ENCODE data around the gene CA10.

The CA10 gene

DNA sequence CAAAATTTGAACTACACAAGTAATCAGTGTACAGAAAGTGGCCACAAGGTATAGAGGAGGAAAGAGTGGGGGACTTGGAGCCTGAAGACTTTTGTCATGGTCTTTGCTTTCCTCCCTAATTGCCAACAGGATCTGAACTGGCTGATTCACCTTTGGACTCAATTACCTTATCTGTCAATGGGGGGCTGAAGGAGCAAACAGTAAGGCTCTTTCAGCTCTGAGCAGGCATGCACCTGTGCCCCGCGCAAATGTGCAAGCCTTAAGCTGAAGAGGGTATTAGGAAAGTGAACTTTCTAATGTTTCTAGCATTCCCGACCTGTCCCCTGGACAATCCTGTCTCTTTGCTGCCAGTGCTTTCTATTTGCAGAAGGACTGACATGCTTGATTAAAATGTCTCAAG, 302.7 kb downstream of the CA10 start:
- no peak for DNase-seq (ENCODE audit: low read depth in 1 of 2, low spot score in 1 of 2)
- TF ChIP-seq POLR2AphosphoS5 (IDR thresholded peaks at IDR 0.05; ENCODE audit: low read depth), result no peak
- TF ChIP-seq, protein P1, sequence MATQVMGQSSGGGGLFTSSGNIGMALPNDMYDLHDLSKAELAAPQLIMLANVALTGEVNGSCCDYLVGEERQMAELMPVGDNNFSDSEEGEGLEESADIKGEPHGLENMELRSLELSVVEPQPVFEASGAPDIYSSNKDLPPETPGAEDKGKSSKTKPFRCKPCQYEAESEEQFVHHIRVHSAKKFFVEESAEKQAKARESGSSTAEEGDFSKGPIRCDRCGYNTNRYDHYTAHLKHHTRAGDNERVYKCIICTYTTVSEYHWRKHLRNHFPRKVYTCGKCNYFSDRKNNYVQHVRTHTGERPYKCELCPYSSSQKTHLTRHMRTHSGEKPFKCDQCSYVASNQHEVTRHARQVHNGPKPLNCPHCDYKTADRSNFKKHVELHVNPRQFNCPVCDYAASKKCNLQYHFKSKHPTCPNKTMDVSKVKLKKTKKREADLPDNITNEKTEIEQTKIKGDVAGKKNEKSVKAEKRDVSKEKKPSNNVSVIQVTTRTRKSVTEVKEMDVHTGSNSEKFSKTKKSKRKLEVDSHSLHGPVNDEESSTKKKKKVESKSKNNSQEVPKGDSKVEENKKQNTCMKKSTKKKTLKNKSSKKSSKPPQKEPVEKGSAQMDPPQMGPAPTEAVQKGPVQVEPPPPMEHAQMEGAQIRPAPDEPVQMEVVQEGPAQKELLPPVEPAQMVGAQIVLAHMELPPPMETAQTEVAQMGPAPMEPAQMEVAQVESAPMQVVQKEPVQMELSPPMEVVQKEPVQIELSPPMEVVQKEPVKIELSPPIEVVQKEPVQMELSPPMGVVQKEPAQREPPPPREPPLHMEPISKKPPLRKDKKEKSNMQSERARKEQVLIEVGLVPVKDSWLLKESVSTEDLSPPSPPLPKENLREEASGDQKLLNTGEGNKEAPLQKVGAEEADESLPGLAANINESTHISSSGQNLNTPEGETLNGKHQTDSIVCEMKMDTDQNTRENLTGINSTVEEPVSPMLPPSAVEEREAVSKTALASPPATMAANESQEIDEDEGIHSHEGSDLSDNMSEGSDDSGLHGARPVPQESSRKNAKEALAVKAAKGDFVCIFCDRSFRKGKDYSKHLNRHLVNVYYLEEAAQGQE (IDR thresholded peaks at IDR 0.05; ENCODE audit: insufficient replicate concordance, low read depth), result no peak
- no peak for TF ChIP-seq SPI1 (IDR thresholded peaks at IDR 0.05; ENCODE audit: borderline replicate concordance, low read depth)
- no peak for TF ChIP-seq CTCF (IDR thresholded peaks at IDR 0.05; ENCODE audit: insufficient read depth, low read length)

DNA sequence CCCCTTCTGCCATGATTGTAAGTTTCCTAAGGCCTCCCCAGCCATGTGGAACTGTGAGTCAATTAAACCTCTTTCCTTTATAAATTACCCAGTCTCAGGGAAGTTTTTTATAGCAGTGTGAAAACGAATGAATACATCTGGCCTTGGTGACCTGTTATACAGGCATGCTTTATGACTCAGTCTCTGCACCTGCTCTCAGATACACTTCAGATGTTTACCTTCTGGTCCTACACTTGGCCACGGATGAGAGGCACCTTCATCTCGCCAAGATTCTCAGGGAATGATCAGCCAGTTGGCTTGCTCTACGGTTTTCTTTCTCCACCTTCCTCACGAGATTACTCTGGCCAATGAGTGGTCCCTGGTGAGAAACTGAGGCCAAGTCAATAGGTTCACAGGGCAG, 304.7 kb downstream of the CA10 start:
- no peak for DNase-seq (ENCODE audit: low read depth in 1 of 2, low spot score in 1 of 2)
- H3K27ac ChIP-seq (replicated peaks), result no peak overlapping the region
- TF ChIP-seq GABPA (IDR thresholded peaks at IDR 0.05; ENCODE audit: low read depth) (no peak), SPI1 (IDR thresholded peaks at IDR 0.05; ENCODE audit: borderline replicate concordance, low read depth) (no peak), CTCF (IDR thresholded peaks at IDR 0.05; ENCODE audit: insufficient read depth, low read length) (no peak), POLR2AphosphoS5 (IDR thresholded peaks at IDR 0.05; ENCODE audit: low read depth) (no peak)
- TF ChIP-seq, protein P1 (IDR thresholded peaks at IDR 0.05; ENCODE audit: insufficient replicate concordance, low read depth), result no peak

More for the DNA sequence above, 302.7 kb downstream of the CA10 start:
- Histone ChIP-seq H3K4me3 (replicated peaks; ENCODE audit: insufficient read depth, low read length) (no peak overlapping the region), H3K27ac (replicated peaks) (no peak overlapping the region), H3K27me3 (ENCODE audit: insufficient read depth, poor library complexity, severe bottlenecking) (peaks cover 2% of the 10 kb centered on the region)

DNA sequence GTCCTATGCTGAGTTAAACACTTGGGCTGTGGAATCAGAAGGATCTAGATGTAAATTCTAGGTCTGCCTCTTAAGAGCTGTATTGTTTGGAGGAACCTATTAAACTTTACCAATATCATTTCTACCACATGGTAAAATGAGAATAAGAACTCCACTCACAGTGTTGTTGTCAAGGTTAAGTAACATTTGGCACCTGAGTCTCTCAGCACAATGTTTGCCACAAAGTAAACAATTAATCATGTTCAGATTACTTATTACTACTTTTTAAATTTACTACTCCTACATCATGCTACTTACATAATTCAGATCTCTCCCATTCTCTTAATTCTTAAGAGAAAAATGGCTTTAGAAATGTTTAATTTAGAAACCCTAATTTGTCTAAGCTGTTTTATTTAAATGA, 305.9 kb downstream of the CA10 start:
- Histone ChIP-seq H3K4me3 (replicated peaks; ENCODE audit: insufficient read depth, low read length) (no peak overlapping the region), H3K27me3 (ENCODE audit: insufficient read depth, poor library complexity, severe bottlenecking) (peaks cover 2% of the 10 kb centered on the region), H3K27ac (replicated peaks) (no peak overlapping the region)
- DNase-seq (ENCODE audit: low read depth in 1 of 2, low spot score in 1 of 2), result no peak
- TF ChIP-seq SPI1 (IDR thresholded peaks at IDR 0.05; ENCODE audit: borderline replicate concordance, low read depth) (no peak), CTCF (IDR thresholded peaks at IDR 0.05; ENCODE audit: insufficient read depth, low read length) (no peak), POLR2AphosphoS5 (IDR thresholded peaks at IDR 0.05; ENCODE audit: low read depth) (no peak), GABPA (IDR thresholded peaks at IDR 0.05; ENCODE audit: low read depth) (no peak)
- TF ChIP-seq, protein P1 (IDR thresholded peaks at IDR 0.05; ENCODE audit: insufficient replicate concordance, low read depth), result no peak

More for the DNA sequence above, 304.7 kb downstream of the CA10 start:
- H3K27me3 ChIP-seq (ENCODE audit: insufficient read depth, poor library complexity, severe bottlenecking), result peaks cover 2% of the 10 kb centered on the region
- H3K4me3 ChIP-seq (replicated peaks; ENCODE audit: insufficient read depth, low read length), result no peak overlapping the region

Measured in HL-60 (cell line).